SIG-M5 (cell line): ENCODE results near the gene CADM4.
A peak's percentile ranks its signal among the peaks of the same experiment; 100 is the strongest.

Experiments used
- DNase-seq: peaks from one replicate; lab custom pipeline; 2025; lab: John Stamatoyannopoulos, UW

CADM4 gene

GRCh38 chr19:43582495-43582894 lies 57.2 kb downstream of the CADM4 start:
- DNase-seq = no peak

GRCh38 chr19:43581467-43581866 lies 58.2 kb downstream of the CADM4 start:
- no peak for DNase-seq

- DNase-seq = no peak
Observed at GRCh38 chr19:43578787-43579186, 60.9 kb downstream of the CADM4 start.

- DNase-seq = no peak
Observed at GRCh38 chr19:43575955-43576878, 63.4 kb downstream of the CADM4 start.

- DNase-seq = peak; percentile 82
Observed at GRCh38 chr19:43575156-43575950, 64.3 kb downstream of the CADM4 start, which contains the start of the genes PINLYP and XRCC1. PINLYP (plus strand) TSS chr19:43575801; CDS start chr19:43577192, 1,391 bp downstream. XRCC1 (minus strand) TSS chr19:43575527; CDS start chr19:43575458, 69 bp downstream.

- DNase-seq = no peak
Observed at GRCh38 chr19:43574424-43575155, 65.1 kb downstream of the CADM4 start.
